Right forelimb (tissue), 1 donor: ENCODE data around the gene TAOK3.
"Not testable (repeated sequence)": the region's sequence is repeated elsewhere in the genome, so short reads cannot be mapped to it uniquely, and the experiment has no call there.

ENCODE experiments used
- DNase-seq: peaks from one replicate; pipeline ENCODE4 v3.0.0-alpha.2; 2018

TAOK3 gene

DNA sequence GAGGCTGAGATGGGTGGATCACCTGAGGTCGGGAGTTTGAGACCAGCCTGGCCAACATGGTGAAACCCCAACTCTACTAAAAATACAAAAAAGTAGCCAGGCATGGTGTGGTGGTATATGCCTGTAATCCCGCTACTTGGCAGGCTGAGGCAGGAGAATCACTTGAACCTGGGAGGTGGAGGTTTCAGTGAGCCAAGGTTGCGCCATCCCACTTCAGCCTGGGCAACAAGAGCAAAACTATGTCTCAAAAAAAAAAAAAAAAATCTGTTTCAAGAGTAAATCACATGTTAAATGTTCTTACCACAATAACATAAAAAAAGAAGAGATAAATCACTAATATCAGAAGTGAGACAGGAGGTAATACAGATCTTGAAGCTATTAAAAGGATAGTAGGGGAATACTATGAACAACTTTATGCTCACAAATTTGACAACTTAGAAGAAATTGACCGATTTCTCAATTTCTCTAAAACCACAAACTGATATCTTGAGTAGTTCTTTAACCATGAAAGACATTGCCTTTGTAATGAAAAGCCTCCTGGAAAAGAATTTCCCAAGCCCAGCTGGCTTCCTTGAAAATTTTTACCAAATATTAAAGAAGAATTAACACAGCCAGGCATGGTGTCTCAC is 37.7 kb downstream of the TAOK3 start:
- DNase-seq, result no peak

GRCh38 chr12:118334241-118334640 is 38.5 kb downstream of the TAOK3 start:
- no peak for DNase-seq

DNA sequence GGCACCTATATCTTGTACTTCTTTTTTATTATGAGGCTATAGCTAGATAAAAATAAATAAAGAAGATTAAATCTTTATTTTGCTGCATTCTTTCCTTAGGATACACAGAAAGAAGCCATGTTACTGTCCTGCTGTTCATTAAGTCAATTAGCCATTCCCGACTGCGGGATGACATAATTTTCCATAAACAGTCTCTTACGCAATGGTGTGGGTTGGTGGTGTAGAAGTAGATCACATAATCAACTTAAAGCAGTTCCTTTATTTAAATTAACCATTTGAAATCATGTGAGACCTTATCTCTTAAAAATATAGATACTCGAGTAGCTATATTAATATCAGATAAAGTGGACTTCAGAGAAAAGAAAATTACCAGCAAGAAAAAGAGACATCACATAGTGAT is 40.2 kb downstream of the TAOK3 start:
- DNase-seq, result no peak

- DNase-seq, result no peak
Measured at GRCh38 chr12:118330421-118331018, 42.2 kb downstream of the TAOK3 start.

DNA sequence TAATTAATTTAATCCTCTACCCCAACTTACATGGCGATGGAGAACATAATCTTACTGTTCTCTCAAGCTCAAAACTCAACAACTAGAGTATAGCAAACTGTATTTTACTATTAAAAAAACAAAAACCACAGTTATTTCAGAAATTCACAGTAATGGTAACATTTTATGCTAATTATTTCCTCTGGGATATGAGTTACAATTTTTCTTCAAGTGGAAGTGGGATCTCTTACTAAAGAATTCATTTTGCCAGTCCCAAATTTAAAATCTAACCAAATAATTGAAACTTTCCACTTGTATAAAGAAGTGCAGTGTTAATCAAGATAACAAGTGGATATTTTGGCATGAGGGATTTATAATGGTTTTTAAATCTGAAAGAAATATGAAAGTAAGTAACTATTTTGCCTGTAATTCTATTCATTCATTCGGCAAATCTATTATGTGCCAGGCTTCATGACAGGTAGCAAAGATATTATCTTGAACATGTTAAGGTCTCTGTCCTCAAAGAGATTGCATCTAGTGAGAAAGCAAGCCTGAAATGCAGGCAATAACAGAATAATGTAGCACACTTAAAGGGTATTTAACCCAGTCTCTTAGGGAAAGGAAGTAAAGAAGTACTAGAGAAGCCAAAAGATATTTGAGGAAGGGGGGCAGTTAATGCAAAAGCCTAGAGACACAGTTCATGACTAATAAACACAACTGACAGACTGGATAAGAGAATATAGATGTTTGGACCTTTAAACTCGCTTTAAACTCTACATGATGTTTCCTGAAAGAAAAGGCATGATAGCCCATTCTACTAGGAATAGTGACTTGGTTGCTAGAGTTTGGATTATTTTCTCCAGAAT is 44.0 kb downstream of the TAOK3 start:
- DNase-seq, result no peak

GRCh38 chr12:118327391-118327790 is 45.3 kb downstream of the TAOK3 start:
- no peak for DNase-seq

DNA sequence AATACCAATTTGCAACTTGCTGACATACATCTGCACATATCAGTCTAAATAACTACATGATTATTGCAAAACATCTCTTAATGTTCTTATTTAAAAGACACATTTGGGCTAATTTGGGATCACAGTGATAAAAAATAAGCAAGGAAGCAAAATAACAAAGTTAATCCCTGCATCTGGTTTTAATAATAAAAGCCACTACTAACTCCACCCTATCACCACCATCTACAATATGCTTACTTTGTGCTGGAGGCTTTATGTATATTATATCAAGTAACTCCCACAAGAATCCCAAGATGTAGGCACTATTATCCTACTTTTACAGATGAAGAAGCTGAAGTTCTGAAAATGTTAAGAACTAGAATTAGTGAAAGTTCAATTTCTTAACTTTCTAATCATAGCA is 45.7 kb downstream of the TAOK3 start:
- DNase-seq, result no peak

DNA sequence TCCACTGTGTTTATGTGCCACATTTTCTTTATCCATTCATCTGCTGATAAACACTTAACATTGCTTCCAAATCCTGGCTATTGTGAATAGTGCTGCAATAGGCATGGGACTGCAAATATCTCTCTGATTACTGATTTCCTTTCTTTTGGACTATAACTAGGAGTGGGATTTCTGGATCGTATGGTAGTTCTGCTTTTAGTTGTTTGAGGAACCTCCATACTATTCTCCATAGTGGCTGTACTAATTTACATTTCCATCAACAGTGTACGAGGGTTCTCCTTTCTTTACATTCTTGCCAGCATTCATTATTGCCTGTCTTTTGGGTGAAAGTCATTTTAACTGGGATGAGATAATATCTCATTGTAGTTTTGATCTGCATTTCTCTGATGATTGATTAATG is 47.6 kb downstream of the TAOK3 start:
- no peak for DNase-seq

DNA sequence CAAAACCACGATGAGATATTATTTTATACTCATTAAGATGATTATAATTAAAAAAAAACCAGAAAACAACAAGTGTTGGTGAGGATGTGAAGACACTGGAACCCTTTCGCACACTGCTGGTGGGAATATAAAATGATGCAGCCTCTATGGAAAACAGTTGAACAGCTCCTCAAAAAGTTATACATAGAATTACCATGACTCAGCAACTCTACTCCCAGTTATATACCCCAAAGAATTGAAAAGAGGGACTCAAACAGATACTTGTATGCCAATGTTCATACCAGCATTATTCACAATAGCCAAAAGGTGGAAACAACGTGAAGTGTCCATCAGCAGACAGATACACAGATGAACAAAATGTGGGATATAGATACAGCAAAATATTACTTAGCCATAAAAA is 53.1 kb downstream of the TAOK3 start:
- no peak for DNase-seq

- DNase-seq, result no peak
Measured at GRCh38 chr12:118318744-118319143, 54.0 kb downstream of the TAOK3 start.

- DNase-seq, result no peak
Measured at GRCh38 chr12:118317729-118318128, 55.0 kb downstream of the TAOK3 start.

- no peak for DNase-seq
Measured at GRCh38 chr12:118315821-118316220, 56.9 kb downstream of the TAOK3 start.

- DNase-seq, result no peak
Measured at GRCh38 chr12:118312578-118312977, 60.1 kb downstream of the TAOK3 start.

DNA sequence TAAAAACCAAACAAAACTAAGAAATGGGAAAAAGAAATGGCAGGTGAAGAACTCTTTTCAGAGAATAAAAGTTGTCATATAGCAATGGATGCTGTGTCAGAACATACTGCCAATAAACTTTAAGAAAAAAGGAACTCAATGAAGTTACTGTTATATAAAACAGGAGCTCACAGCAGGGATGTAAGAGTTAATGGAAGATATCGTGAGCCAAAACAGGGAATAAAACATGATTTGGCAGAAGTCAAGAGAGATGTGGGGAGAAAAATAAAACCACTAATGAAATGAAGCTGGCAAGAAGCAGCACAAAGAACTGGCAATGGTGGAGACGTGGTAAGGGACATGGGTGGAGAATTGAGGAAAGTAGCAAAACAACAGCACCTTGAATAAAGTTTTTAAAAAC is 61.0 kb downstream of the TAOK3 start:
- no peak for DNase-seq

- DNase-seq, result no peak
Measured at GRCh38 chr12:118310320-118310719, 62.4 kb downstream of the TAOK3 start.

- DNase-seq, result not testable (repeated sequence)
Measured at GRCh38 chr12:118308006-118308405, 64.7 kb downstream of the TAOK3 start.

GRCh38 chr12:118307069-118307954 is 65.4 kb downstream of the TAOK3 start:
- DNase-seq, result no peak

DNA sequence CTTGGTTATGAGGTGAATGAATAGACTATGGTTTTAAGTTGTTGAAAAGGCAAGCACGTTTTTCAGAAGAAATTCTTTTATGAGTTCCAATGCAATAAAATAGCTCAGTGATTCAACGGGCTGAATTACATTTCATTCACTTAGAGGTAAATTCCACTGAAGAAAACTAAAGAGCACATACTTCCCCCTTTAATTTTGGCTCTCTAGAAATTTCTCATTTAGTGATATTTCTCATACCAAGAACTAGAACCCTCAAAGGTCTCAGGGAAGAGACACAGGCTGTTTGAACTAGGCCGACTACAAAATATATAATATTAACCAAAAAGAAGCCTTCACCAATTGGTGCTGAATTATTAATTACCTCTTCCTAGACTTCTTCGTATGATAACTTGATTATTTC is 68.6 kb downstream of the TAOK3 start:
- no peak for DNase-seq

GRCh38 chr12:118302053-118302452 is 70.7 kb downstream of the TAOK3 start:
- DNase-seq, result no peak

GRCh38 chr12:118299791-118300460 is 72.8 kb downstream of the TAOK3 start:
- DNase-seq, result no peak

- no peak for DNase-seq
Measured at GRCh38 chr12:118297284-118297683, 75.4 kb downstream of the TAOK3 start.

- no peak for DNase-seq
Measured at GRCh38 chr12:118292836-118293235, 79.9 kb downstream of the TAOK3 start.

DNA sequence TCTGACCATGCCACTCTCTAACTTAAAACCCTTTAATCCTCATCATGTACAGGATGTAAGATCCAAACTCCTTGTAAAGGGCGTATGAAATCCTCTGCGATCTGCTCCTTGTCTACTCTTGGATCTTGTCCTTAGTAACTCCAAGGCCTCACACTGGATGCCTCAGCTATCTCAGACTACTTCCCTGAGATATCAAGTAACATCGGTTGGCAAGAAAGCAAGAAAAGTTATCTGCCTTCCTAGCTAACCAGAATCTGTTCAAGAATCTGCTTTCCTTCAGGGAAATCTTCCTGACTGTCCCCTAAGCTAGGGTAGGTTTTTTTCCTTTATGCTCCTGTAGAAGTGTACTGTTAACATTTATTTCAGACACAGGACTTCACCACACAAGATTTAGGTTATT is 82.6 kb downstream of the TAOK3 start:
- no peak for DNase-seq
